ENCODE data around the gene POMC.

Gene POMC

DNA sequence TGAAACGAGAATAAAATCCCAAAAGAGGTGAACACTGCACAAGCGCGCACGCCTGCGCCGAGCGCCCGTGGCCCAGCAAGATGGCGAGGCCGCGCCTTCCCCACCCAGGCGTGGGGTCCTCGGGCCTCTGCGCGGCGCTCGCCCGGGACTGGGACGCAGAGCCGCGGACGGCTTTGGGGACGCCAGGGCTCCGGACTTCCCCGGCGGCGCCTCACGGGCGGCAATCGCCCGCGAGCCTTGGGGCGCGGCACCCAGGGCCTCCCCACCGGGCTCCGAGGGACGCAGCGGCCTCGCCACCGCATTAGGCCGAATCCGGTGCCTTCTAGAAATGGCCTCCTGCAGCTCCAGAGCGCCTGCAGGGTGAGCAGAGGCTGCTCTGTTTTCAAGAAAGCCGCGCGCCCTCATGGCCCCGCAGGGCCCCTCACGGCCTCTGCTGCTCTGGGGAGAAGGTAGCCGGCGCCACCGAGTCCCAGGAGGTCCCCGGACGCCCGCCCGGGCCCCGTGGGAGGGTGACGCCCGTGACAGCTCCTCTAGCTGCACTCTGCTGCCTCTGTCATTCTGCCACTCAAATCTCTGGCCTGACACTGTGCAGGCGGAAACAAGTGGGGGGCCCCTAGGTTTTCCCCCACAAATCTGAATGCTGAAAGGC is 35.9 kb upstream of the POMC start:
- H3K4me3 ChIP-seq (ENCODE audit: low read depth, low read length) = no peak overlapping the region; the same call in 1 of the 2 replicates
- peak; percentile 36 for DNase-seq (ENCODE audit: low read depth)
- TF ChIP-seq, protein P1, sequence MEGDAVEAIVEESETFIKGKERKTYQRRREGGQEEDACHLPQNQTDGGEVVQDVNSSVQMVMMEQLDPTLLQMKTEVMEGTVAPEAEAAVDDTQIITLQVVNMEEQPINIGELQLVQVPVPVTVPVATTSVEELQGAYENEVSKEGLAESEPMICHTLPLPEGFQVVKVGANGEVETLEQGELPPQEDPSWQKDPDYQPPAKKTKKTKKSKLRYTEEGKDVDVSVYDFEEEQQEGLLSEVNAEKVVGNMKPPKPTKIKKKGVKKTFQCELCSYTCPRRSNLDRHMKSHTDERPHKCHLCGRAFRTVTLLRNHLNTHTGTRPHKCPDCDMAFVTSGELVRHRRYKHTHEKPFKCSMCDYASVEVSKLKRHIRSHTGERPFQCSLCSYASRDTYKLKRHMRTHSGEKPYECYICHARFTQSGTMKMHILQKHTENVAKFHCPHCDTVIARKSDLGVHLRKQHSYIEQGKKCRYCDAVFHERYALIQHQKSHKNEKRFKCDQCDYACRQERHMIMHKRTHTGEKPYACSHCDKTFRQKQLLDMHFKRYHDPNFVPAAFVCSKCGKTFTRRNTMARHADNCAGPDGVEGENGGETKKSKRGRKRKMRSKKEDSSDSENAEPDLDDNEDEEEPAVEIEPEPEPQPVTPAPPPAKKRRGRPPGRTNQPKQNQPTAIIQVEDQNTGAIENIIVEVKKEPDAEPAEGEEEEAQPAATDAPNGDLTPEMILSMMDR (IDR thresholded peaks at IDR 0.05; ENCODE audit: insufficient read depth, low read depth, low read length, missing control alignments) = no peak

DNA sequence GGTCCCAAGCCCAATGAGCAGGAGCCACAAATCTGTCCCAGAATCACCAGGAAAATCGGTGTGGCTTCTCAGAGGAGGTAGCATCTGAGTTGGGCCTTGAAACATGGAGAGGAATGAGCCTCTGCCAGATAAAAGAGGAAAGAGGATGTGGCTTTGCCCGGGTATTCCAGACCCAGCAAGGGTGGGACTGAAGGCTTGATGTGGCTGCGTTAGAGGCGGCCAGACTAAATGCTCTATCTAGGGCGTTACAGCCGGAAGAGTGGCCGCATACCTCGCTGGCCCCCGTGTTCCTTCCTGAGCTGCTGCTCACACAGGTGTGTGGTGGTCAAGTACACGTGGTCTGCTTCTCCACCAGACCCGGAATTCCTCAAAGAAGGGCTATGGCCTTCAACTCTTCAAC is 33.9 kb upstream of the POMC start:
- H3K4me3 ChIP-seq (ENCODE audit: low read depth, low read length) = no peak overlapping the region
- DNase-seq (ENCODE audit: low read depth) = no peak
- TF ChIP-seq, protein P1 (IDR thresholded peaks at IDR 0.05; ENCODE audit: insufficient read depth, low read depth, low read length, missing control alignments) = no peak

DNA sequence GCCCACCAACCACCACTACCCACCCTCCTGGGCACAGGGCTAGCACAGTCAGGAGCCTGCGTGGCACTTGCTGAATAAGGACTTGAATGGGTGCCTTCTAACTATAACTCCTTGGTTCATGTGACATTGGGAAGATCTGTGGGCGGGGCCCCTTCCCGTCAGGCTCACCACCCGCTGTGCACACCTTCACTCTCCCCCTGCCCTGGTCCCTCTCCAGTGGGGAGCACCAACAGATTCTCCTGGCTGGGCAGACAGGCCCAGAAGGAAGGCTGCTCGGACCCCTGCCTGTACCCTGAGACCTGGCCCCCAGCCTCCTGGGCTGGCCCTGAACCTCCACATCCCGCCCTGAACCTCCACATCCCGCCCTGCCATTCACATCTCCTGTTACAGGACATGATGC is 33.4 kb upstream of the POMC start:
- DNase-seq (ENCODE audit: low read depth) = no peak
- H3K4me3 ChIP-seq (ENCODE audit: low read depth, low read length) = no peak overlapping the region
- TF ChIP-seq, protein P1 (IDR thresholded peaks at IDR 0.05; ENCODE audit: insufficient read depth, low read depth, low read length, missing control alignments) = peak; percentile 5

DNA sequence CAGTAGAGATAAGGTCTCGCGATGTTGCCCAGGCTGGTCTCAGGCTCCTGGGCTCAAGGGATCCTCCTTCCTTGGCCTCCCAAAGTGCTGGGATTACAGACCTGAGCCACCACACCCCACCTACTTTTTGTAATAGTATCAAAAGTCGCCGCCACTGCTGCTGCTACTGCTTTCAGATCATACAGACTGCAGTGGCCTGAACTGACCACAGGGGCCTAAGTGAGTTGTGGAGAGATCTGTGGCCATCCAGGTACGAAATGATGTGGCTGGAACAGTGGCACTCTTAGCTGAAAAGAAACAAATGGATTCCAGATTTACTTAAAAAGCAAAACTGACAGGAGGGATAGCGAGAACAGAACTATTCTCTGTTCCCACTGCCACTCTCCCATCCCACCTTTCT is 32.9 kb upstream of the POMC start:
- TF ChIP-seq, protein P1 (IDR thresholded peaks at IDR 0.05; ENCODE audit: insufficient read depth, low read depth, low read length, missing control alignments) = peak; percentile 27
- DNase-seq (ENCODE audit: low read depth) = peak; percentile 45
- no peak overlapping the region for H3K4me3 ChIP-seq (ENCODE audit: low read depth, low read length)

DNA sequence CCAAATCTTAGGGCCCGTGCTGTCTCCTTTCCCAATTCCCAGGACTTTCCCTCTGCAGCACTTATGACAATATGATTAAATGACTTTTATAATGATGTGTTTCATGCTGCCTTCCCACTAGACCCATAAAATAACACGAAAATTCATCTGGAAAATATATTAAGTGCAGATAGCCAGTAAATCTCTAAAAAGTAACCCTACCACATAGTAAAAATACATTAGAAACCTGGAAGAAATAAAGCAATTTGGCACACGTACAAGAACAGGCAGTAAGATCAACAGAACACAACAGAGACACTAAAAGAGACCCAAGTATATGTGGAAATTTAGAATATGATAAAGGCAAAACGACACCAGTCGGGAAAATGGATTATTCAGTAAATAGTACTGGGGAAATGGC is 30.2 kb upstream of the POMC start:
- H3K4me3 ChIP-seq (ENCODE audit: low read depth, low read length) = no peak overlapping the region
- DNase-seq (ENCODE audit: low read depth) = no peak
- TF ChIP-seq, protein P1 (IDR thresholded peaks at IDR 0.05; ENCODE audit: insufficient read depth, low read depth, low read length, missing control alignments) = no peak

DNA sequence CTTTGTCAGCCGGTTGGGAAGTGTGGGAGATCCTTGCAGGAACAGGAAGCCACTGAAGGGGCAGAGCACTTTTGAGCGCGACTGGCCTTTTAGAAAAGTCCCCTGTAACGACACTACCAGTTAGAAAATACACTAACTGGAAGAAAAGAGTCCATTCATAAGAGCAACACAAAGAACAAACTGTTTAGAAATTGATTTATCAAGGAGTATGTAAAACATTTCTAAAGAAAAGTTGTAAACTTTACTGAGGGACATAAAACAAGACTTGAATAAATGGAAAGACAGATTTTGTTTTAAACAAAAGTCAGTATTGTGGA is 29.8 kb upstream of the POMC start:
- TF ChIP-seq, protein P1 (IDR thresholded peaks at IDR 0.05; ENCODE audit: insufficient read depth, low read depth, low read length, missing control alignments) = no peak
- DNase-seq (ENCODE audit: low read depth) = no peak
- H3K4me3 ChIP-seq (ENCODE audit: low read depth, low read length) = no peak overlapping the region
